HG02623 (cell line): ENCODE measurements around the gene EDIL3.
"Not testable (repeated sequence)": the region's sequence is repeated elsewhere in the genome, so short reads cannot be mapped to it uniquely, and the experiment has no call there.

Source experiments
- ATAC-seq: cut with Tn5 transposase; IDR thresholded peaks from one replicate; pipeline ENCODE4 v1.9.1; 2021; ENCODE audit warnings: moderate library complexity; ENCODE audit not compliant: unreplicated experiment

Gene EDIL3

DNA sequence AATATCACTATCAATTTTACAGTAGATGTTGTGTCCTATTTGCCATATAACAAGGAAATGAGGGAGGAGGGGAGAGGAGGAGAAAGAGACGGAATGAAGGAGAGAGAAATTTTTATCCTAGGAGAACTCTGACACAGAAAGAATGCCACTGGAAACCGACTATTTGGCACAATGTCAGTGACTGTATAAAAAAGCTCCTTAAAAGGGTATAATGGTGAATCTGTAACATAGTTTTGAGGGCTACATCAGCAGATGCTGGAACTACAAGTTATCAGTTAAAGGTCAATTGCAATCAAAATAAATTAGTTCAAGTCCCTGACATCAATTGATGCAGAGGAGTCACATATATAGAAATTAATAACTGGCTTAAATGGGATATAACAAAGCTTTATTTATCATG lies 5.7 kb downstream of the EDIL3 start:
- ATAC-seq = no peak

DNA sequence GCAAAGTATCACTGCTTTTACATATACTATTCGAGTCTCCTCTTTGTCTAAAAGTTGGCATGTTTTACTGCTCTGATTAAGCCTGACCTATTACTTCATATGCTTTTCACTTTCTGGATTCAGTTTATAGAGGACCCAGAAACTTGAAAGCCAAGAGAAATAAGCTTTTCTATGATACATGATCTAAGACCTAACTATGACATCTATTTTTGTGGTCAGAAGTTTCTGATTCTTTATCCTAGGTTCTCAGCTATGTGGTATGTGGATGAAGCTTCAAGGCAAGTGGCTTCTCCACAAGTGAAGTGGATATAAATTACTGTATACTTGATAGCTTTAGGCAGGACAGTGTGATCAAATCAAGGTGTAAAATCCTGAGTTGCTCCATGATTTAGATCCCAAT lies 6.3 kb downstream of the EDIL3 start:
- no peak for ATAC-seq

DNA sequence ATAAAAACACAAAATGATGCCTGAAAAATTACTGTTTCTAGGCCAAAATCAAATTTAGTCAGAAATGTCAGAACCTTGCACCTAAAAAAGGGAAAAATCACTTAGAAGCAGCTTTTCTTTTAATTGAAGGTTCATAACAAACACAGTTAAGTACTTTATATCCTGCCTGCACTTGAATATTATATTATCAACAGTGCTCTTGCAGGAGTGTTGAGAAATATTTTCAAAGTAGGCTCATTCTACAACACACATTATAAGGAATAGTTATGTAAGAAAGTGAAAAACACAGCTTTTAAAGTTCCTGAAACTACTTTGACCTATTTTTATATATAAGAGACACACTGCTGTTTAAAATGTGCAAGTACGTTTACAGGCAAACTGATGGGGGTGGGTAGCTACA lies 8.3 kb downstream of the EDIL3 start:
- no peak for ATAC-seq

DNA sequence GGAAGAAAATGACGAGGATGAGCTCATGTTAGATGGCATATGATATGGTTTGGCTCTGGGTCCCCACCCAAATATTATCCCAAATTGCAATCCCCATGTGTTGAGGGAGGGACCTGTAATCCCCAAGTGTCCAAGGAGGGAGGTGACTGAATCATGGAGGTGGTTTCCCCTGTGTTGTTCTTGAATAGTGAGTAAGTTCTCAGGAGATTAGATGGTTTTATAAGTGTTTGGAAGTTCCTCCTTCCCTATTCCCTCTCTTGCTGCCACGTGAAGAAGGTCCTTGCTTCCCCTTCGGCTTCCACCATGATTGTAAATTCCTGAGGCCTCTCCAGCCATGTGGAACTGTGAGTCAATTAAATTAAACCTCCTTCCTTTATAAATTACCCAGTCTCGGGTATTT lies 10.1 kb downstream of the EDIL3 start:
- no peak for ATAC-seq

DNA sequence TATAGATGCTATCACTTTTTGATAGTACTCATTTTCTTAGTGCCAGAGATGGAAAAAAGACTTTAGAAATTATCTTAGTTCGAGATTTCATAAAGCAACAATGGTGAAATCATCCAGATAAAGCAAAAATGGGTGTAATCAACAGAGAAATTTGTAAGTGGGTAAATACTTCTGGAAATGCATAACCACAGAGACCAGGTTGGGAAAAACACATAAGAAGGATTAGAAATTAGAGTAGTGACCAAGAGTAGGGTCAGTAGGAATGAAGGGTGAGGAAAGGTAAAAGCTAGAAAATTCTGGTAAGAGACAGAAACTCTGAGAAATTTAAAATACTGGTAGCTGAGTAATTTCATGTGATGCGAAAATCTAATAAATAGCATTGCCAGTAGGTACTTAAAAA lies 11.2 kb downstream of the EDIL3 start:
- no peak for ATAC-seq

DNA sequence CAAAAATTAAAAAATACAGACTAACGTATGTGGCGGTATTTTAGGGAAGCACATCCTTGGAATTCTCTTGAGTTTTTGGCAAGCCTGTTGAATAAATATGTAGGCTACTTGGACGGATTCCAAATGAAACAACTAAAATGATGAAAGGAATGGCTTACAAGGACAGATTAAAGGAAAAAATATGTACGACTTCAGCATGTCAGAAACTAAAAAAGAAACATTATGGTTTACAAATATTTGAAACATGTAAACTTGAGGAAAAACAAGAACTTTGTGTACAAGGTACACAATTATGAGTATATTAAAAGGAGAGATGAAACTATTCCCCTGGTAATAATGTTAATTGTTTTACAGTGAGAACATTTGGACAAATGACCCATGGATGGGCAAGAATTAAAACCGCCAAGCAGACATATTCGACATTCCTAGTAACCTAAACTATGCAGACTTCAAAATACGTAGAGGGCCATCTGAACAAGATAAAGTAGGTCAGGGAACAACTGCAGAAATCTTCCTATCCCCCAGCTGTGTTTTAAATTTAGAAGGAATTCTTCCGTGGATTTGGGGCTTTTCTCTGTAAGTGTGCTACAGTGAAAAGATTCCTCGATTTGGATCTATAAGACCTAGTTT lies 12.5 kb downstream of the EDIL3 start:
- ATAC-seq = no peak

DNA sequence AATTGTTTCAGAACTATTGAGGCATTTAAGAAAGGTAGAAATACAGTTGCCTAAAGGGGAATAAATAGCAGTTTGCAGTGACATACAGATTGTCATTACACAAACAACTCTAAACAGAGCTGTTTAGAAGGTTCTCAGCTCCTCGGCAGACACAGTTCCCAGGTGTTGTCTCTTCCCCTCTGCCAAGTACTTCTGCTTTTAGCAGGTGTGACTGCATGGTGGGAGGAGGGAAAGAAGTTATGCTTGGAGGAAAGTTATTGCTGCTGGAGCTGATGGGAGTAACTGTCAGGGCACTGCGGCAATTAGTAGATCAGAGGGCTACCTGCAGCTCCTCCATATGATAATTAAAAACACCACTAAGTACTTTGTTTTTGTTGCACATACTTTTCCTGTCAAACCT lies 14.5 kb downstream of the EDIL3 start:
- no peak for ATAC-seq

DNA sequence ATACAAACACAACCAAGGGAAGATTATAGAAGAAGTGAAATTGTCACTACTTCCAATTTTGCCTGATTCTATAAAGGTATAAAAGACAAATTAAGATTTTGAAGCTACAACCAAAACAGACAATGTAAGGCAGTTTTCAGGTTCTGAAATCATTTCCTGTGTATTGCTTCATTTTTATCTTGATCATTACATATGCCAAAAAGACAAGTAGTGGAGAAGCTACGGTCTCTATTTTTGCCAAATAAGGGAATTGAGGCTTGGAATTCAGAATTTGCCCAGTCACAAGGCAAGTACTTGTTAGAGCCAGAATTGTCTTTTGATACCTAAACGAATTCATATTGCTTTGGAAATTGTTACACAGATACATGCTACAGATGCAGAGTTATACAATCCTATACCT lies 20.6 kb downstream of the EDIL3 start:
- ATAC-seq = no peak

DNA sequence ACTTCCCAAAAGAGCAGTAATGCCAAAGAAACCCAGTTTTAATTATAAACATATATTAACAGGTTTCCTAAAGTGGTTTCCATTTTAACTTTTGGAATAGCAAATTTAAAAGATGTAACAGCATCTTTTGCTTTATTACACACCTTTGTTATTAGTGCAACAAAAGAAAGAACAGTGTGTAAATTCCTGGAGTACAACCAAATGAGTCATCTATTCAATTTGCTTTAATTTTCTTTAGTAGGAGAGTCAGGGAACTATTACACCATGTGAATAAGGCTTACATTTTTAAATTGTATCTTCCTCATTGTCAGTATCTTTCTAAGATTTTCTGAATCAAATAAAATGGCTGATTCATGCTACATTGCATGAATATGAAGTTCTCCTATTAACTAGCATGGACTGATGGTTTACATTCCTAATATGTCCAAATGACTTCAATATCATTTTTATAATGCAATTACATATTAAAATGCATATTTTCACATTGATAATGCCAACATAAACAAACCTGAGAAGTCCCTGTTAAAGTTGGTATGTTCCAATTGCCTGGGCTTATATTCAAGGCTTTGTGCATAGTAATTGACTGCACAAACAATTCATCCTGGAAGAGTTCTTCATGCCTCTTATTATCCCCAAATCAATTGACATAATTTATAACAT lies 22.5 kb downstream of the EDIL3 start:
- no peak for ATAC-seq

DNA sequence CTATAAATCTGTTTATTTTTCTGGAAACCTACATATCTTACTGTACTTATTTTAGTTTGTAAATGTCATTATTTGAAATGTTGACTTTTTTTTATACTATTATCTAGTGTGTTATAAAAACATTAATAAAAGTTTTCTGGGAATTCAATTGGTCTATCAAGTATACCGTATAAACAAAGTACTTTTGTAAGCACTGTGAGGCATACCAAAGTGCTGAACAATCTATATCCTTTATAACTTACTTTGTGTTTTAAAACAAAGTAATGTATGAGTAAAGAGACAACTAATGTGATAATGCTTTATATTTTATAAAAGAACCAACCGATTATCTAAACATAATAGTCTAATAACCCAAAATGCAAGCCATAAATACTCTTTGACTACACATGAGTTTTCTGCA lies 23.1 kb downstream of the EDIL3 start:
- ATAC-seq = no peak

DNA sequence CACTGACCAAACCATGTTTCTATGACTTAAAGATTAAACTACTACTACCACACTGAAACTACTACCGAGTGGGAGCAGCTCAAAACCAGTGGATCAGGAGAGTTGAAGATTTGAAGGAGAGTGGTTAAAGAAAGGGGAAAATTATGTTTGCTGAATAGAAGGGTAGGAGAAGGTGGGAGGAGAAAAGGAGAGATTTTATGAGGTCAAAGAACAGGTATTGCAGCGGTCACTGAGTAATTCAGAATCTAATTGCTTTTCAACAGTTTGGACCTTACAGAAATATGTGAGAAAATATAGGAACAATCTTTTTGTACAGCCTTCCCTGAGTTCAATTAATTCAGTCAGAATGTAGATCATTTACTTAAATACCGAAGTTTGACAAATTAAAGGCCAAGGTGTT lies 24.6 kb downstream of the EDIL3 start:
- no peak for ATAC-seq

DNA sequence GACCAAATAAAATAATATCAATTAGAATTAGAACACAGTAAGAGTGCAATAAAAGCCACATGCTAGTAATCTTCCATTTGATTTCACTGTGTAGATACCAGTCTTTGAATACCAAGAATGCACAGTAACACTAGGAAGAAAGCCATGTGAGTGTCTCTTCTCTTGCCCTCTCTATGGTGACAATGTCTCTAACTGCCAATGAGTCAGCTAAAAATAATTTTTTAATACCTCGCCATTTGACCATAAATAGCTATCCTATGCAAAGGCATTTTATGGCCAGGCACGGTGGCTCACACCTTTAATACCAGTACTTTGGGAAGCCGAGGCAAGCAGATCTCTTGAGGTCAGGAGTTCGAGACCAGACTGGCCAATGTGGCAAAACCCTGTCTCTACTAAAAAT lies 30.6 kb downstream of the EDIL3 start:
- no peak for ATAC-seq

DNA sequence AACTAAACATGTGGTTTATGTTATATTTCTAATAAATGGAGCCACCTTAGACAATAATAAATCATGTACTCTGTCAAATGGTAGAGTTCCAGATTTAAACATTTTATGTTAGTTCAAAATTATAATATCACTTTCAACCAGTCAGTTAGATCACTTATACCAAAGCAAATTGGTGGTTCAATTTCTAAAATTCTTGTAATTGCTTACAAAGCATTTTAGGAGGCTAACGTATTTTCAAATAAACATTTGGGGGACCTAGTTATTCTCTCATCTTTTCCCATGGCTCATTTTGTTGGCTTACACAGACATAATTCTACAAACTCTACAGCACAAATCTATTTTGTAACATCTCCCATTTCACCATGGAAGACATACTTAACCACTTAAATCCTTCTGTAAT lies 39.9 kb downstream of the EDIL3 start:
- ATAC-seq = no peak

DNA sequence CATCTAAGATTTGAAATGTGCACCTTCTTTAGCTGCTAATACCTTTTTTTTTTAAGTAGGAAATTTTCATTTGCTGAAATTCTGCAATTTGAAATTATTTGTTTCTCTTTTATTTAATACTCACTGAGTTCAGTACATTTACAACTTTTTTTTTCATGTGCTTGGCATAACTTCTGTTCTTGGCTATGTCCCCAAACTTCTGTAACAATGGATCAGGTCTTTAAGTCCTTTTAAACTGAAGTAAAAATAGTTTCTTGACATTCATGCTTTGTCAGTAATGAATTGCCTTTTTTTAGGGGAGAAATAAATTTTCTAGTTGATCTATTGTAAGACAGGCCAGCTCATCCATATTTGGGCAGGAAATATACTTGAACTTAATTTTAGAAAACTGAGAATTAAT lies 41.5 kb downstream of the EDIL3 start:
- ATAC-seq = no peak

DNA sequence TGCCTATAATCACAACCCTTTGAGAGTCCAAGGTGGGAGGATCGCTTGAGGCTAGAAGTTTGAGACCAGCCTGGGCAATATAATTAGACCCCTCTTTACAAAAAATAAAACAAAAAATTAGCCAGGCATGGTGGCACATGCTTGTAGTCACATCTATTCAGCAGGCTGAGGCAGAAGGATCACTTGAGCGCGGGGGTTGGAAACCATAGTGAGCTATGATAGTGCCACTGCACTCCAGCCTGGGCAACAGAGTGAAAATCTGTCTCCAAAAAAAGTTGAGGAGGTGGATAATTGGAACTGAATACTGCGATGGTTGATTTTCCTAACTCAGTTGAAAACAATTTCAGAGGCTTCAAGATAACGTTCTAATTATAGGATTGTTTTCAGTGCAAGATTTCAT lies 52.6 kb downstream of the EDIL3 start:
- ATAC-seq = no peak

DNA sequence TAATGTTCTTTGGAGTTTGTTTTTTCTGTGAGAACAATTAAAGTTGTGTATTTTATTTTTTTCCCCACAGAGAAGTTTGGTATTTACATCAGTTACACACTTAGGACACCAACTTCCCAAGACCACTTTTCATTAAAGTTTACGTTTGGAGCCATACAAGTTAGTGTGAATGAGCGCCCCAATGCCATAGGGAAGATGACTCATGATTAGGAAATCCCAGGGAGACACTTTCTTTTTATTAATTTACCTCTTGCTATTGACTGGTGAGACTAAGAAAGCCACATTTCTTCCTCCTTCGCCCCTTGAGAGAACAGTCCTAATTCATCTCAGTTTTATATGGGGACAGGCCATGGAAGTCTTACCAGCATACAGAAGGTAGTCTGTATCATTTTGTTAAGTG lies 57.1 kb downstream of the EDIL3 start:
- no peak for ATAC-seq

DNA sequence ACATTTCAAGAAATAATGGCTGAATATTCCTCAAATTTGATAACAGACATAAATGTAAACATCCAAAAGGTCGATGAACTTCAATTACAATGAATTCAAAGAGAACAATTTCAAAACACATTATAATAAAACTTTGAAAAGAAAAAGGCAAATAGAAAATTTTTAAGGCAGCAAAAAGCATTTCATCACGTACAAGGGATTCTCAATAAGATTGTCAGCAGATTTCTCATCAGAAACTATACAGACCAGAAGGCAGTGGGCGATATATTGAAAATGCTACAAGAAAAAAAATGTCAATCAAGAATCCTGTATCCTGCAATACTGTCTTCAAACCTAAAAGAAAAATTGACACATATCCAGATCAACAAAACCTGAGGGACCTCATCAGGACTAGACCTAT lies 62.0 kb downstream of the EDIL3 start:
- no peak for ATAC-seq

DNA sequence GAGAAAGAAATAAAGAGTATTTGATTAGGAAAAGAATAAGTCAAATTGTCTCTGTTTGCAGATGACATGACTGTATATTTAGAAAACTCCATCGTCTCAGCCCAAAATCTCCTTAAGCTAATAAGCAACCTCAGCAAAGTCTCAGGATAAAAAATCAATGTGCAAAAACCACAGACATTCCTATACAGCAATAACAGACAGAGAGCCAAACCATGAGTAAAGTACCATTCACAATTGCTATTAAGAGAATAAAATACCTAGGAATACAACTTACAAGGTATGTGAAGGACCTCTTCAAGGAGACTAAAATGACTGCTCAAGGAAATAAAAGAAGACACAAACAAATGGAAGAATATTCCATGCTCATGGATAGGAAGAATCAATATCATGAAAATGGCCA lies 66.9 kb downstream of the EDIL3 start:
- not testable (repeated sequence) for ATAC-seq

DNA sequence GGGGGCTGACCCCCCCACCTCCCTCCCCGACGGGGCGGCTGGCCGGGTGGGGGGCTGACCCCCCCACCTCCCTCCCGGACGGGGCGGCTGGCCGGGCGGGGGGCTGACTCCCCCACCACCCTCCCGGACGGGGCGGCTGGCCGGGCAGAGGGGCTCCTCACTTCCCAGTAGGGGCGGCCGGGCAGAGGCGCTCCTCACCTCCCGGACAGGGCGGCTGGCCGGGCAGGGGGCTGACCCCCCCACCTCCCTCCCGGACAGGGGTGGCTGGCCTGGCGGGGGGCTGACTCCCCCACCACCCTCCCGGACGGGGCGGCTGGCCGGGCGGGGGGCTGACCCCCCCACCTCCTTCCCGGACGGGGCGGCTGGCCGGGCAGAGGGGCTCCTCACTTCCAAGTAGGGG lies 72.4 kb downstream of the EDIL3 start:
- not testable (repeated sequence) for ATAC-seq

DNA sequence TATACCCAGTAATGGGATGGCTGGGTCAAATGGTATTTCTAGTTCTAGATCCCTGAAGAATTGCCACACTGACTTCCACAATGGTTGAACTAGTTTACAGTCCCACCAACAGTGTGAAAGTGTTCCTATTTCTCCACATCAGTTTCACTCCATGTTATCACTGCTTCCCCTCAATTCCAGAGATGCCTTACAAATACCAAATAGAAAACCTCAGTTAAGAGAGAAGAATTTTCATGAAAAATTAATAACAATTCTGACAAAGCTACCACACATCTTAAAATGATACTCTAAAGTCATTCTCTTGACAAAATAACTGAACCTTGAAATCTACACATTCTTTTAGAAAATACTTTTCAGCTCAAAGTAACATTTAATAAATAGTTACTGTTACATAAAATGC lies 74.8 kb downstream of the EDIL3 start:
- ATAC-seq = not testable (repeated sequence)

DNA sequence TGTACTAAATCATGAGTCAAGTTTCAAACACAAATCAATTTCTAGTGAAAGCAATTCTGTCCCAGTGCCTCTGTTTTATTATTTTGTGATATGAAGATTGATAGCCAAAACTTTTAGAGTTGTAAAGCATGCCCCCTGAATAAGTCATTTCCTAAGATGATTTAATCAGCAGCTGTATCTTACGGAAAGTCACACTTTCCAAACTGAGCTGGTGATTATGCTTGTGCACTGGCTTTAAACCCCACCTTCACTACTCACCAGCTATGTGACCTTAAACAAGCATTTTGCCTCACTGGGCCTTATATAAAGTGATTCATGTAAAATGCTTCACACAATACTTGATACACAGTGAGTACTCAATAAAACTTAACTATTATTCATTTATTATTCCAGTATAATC lies 78.1 kb downstream of the EDIL3 start:
- no peak for ATAC-seq

DNA sequence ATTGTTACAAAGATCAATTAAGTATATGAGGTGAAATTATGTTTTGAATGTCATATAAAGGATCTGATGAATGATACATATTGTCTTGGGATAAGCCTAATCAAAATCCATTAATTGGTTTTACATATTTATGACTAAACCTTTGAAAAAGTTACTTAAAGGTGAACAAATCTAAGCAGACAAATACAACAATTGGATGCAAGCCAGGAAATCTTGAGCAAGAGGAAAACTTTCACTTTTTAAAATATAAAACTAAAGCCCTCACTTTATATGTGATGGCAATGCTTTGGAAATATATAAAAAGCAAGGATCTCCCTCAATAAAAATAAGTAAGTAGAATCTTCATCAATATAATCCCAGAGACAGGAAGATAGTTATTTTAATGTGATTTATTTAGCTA lies 80.1 kb downstream of the EDIL3 start:
- no peak for ATAC-seq

DNA sequence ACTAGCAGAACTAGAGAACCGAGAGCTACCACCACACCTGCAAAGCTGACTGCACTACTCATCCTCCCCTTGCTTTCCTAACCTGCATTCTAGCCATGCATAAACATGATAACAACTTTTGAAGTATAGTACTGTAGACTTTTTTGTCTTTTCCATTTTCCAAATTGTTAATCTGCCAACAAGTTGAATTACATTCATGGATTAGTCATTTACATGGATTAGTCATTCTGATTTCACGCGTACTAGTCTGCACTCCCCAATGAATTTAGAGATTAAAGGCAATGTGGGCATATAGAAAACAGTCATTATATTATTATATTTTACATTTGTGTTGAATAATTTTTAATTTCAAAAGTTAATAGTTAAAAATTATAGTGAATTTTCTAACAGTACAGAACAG lies 81.4 kb downstream of the EDIL3 start:
- no peak for ATAC-seq
